Skin of body (tissue), 2 donors: ENCODE results near the gene RAB21. TPM values are rescaled to one million over a fixed set of nuclear protein-coding genes. Genes with fewer than 3 reads are reported as not detected.
"Not testable (repeated sequence)": the region's sequence is repeated elsewhere in the genome, so short reads cannot be mapped to it uniquely, and the experiment has no call there.

Experiments used
- DNase-seq: peaks from one replicate; lab custom pipeline; 2025; lab: John Stamatoyannopoulos, UW
- total RNA-seq: library from RNA; depleted of rRNA; stranded (reverse); fragments of >200 nt; gene quantifications from one replicate; pipeline ENCODE4 v1.2.3, GENCODE V29; 2014

The RAB21 gene
- total RNA-seq, 1 donor from 2014 or later = 26.7 TPM

DNA sequence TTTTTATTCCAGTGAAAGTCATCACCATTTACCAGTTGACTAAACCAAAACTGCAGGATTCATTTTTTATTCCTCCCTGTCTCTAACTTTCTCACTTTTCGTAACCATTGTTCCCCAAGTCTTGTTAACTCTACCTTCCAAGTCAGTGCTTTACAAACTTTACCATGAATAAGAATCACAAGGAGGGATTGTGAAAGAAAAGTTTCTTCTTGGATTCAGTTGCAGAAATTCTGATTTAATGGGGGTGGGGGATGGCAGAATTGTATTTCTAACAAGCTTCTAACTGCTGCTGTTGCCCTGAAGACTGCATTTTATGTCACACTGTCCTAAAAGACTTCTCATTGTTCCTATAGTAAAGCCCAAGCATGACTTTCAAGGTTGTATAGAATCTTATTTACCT, 5.0 kb upstream of the RAB21 start:
- DNase-seq = no peak

DNA sequence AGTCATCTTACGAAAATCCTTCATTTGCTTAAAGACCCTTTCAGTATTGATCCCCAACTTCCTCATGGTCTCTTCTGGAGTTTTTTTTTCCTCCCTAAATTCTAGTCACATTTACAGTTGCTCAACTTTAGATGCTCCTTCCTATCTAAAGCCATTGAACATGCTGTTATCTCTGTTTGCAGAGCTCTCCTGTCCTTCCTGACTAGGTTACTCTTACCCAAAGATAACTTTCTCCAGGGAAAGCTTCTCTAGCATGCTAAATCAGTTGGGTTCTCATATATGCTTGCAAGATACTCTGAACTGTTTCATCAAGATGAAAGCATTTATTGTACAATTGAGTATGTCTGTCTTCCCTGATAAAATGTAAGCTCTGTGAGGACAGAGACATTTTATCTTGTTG, 1.8 kb upstream of the RAB21 start:
- no peak for DNase-seq

DNA sequence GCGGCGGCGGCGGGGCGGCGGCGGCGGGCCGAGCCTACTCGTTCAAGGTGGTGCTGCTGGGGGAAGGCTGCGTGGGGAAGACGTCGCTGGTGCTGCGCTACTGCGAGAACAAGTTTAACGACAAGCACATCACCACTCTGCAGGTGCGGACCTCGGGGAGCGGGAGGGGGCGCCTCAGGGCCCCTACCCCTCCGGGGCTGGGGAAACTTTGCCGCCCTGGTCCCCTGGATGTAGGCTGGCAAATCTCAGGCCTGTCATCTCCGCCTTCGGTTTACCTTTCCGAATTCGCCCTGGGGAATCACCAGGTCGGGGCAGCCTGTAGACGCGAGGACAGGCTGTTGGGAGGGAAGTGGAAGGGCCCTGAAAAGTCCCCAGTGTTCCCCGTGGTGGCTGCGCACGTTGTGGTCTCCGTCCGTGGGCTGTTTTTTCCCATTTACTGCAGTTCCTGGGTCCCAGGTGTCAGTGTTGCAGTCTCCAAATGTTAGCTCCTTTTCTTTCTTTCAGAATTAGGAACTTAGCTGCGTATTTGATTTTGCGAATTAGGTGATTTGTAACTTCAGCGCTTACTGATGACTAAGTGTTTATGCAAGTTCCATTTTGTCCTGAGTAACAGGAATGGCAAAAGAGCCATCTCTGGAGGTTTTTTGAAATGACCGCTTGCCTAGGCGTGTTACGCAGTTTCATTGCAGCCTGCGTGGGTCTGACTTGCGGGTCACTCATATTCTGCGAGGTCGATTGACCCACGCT, 656 bp downstream of the RAB21 start:
- DNase-seq = no peak

DNA sequence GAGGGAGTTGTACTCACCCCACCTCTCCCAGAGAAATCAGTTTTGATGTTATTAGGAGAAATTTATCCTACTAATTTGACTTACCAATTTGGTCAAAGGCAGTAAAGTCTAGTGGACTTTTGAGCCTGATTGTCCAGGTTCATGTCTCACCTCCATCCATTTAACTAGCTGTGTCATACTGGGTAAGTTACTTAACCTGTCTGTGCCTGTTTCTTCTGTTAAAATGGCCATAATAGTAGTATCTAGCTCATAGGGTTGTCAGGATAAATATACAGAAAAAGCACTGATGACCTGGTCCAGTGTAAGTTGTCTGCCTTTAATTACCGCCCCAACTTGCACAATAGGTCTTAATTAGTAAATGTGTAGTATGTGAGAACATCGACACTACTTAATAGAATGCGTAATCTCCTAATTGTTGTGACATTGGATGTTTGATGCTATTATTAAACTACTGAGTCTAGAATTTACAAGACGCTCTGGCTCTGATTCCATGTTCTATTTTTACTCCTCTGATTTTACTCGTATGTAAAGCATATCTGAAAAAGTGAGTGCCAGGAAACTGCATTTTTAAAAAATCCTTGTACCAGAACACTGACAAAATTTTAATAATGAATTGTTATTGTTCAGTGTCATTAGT, 1.5 kb downstream of the RAB21 start:
- DNase-seq = peak; percentile 68

DNA sequence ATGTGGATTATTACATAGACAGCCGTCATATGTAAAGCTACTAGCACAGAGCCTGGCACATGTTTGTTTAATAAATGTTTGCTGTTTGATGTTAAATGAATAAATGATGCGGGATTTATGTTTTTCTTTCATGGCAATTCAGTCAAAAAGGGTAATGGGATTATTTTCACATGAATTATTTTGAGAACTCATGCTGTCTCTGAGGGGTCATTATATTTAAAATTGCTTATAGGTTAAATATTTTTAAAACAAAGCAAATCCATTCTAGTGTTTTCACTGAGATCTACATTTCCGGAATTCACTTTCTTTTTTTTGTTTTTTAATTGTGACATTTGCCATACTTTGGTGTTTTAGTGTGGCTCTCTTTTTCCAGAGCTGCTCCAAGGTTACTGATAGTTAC, 5.3 kb downstream of the RAB21 start:
- DNase-seq = no peak

DNA sequence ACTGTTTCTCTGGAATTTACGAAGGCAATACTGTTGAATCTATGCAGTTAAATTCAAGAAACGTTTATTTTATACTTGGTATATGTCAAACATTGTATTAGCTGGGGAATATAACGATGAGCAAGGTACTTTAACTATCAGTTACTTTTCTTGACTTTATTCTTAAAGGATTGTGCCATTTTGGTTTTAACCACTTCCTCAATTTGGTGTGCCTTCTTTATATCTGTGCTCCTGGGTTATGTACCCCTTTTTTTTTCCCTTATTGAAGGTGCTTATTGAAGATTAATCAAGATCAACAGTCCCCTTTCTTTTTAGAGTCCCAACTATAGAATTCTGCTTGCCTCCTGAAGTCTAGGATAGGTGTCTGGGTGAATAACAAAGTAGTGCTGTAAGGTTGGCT, 5.8 kb downstream of the RAB21 start:
- no peak for DNase-seq

DNA sequence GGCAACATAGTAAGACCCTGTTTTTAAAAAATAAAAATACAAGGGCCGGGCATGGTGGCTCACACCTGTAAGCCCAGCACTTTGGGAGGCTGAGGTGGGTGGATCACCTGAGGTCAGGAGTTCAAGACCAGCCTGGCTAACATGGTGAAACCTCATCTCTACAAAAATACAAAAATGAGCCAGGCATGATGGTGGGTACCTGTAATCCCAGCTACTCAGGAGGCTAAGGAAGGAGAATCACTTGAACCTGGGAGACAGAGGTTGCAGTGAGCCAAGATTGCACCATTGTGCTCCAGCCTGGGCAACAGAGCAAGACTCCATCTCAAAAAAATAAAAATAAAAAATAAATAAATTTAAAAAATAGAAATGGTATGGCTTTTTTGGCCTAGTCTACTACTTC, 6.7 kb downstream of the RAB21 start:
- DNase-seq = not testable (repeated sequence)

DNA sequence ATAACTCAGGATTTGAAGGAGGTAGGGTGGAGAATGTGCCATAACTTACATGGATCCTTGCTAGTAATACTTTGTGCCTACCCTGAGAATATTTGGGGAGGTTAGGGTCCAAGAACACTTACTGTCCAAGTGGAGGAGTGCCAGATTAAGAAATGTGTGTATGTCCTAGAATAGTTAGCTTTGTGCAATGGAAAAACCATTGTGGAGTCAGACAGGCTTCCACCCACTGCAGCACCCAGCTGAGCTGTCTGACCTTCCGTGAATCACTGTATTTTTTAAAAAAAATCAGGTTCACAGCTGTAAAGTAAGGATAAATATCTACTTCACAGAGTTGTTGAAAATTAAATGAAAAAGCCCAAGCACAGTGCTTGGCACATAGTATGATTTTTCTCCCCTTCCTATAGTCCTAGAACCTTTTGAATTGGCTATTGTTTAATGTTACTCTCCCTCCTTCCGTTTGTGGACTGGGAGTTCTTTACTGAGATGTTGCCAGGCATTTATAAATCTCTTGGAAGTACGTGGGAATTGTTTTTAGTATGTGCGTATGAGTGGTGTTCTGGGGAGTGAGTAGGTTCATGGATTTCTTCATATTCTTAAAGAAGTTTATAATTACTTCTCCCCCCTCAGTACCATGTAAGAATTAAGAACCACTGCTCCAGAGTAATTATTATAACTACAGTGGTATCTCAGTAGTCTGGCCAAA, 9.2 kb downstream of the RAB21 start:
- no peak for DNase-seq

DNA sequence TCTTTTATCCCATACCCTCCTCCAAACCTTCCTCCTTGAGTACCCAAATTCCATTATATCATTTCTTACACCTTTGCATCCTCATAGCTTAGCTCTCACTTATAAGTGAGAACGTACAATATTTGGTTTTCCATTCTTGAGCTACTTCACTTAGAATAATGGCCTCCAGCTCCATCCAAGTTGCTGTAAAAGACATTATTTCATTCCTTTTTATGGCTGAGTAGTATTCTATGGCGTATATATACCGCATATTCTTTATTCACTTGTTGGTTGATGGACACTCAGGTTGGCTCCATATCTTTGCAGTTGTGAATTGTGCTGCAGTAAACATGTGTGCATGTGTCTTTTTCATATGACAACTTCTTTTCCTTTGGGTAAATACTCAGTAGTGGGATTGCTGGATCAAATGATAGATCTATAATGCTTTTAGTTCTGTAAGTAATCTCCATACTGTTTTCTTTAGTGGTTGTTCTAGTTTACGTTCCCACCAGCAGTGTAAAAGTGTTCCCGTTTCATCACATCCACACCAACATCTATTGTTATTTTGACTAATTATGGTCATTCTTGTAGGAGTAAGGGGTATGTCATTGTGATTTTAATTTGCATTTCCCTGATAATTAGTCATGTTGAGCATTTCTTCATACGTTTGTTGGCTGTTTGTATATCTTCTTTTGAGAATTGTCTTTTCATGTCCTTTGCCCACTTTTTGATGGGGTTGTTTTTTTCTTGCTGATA, 10.1 kb downstream of the RAB21 start:
- DNase-seq = no peak

DNA sequence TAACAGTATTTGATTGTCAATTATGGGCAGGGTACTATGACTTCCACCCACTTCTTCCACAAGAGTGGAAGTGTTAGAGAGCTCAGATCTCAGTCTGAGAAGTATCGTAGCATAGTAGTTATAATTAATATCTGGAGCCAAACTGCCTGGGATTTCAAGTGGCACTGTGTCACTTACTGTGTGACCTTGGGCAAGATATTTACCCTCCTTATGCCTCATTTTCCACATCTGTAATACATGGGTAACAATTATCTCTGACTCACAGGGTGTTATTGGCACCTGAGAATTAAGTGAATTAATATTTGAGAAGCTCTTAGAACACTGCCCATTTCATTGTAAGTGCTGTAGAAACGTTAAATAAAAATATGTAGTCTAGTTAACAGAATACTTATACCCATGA, 11.5 kb downstream of the RAB21 start:
- DNase-seq = no peak

DNA sequence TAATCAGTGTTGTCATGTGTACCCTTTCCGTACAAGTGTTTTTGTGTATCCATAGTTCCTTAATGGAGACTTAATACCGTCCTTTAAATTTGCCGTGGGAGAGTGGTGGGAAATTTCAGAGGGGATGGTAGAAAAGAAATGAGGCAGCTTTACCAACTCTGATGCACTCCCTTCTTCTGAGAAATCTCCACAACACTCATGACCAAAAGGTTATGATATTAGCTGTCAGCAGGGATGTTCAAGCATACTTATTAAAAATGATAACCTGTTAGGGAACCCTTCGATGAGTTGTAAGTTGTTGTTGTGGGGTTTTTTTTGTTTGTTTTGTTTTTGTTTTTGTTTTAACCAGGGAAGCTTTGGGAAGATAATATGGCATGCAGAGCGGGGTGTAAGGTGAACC, 12.5 kb downstream of the RAB21 start:
- DNase-seq = no peak

DNA sequence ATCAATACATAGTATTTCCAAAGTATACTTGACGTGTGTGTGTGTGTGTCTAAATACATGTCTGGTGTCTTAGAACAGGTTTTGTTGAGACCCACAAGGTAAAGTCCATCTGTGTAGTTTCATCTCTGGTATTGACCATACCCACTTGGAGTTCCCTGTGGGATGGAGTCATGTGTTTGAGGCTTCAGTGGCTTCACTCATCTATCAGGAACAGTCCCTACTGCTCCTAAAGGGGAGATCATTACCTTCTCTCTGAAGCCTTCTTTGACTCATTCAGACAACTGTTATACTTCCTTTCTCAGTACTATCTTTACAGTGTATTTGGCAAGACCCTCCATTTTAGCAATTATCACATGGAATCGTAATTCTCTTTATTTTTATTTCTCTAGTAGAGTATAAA, 14.2 kb downstream of the RAB21 start:
- no peak for DNase-seq

DNA sequence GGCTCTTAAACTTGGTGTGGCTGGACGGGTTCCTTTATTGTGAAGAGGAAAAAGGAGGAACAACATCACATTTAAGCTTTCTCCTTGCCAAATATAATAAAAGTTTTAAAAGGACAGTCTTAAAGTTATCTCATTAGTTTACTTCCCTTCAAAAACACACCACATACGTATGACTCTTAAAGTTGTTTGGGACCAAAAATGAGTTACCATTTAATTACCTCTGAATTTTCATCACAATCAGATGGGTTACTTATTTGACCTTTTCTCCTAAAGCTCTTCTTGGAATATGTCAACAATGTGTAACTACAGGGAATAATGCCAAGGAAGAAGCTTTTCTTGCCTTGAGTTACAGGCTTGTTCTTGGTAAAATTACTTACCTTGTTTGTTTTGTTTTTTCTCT, 16.4 kb downstream of the RAB21 start:
- no peak for DNase-seq

DNA sequence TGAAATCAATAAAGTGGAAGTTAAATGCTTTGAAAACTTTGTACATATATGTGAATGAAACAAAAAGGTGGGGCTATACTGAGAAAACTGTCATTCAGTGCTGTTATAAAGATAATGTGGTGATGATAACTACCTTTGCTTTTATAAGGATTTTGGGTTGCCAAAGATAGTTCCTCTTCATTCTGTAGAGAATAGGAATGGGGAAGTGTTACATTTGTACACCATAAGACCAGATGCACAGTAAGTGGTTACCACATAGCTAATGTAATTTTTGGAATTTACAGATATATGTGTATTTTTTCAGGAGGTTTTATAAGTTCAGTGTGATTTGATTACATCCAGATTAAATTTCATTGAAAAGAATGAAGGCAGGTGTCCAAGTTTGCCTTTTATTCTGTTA, 18.1 kb downstream of the RAB21 start:
- DNase-seq = no peak

DNA sequence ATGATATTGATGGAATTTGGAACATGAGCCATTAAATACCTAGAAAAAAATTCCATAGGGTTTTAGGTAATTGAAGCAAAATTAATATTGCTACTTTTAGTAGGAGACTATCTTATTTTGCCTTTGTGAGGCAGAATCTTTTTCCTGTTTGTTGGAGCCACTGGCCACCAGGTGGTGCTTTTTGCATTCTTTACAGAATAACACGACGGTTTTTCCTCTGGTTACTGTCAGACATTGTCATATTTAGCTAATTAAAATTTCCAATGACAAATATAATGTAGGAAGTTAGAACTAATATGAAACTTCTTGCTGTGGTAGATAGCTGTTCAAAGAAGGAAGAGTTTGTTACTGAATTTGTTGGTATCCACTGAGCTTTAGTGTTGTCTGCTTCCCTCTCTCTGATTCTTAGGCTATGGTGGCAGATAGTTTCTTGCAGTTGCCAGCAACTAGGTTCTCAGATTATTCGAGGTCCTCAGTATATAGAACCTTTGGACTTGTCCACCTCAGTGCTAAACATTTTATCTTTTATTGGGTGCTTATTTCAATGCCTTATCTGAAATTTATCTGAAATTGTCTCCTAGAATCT, 25.7 kb downstream of the RAB21 start:
- peak; percentile 20 for DNase-seq

DNA sequence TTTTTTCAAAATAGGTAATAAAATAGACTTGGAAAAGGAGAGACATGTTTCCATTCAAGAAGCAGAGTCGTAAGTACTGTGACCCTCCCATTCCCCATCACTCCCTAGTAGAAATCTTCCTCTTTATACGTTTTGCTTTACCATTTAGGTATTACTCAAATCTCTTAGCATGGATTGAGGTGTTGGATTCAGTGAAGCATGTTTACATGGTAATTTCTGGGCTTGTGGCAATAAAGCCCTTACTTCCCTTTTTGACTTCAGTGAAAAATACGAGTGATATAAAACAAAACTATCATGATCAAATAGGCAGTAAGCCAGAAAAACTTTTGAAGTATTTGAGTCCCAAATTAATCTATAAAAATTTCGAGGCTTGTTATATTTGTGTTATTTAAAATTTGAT, 27.4 kb downstream of the RAB21 start:
- no peak for DNase-seq

DNA sequence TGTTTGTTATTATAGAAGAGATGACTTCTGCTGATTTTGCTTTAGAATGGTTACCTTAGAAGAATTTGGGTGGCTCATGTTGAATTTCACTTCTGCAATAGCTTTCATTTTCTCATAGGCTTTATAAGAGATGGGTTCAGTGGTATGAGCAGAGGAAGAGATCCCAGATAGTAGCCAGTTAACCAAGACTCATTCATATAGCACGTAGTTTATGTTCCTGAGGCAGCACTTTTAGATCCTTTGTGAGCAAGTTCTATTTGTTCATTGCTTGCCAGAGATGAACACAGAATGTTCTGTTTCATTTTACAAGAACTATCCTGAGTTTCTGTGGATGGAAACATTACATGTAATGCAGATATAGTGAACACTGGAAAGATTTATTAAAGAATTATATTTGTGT, 32.2 kb downstream of the RAB21 start:
- no peak for DNase-seq

DNA sequence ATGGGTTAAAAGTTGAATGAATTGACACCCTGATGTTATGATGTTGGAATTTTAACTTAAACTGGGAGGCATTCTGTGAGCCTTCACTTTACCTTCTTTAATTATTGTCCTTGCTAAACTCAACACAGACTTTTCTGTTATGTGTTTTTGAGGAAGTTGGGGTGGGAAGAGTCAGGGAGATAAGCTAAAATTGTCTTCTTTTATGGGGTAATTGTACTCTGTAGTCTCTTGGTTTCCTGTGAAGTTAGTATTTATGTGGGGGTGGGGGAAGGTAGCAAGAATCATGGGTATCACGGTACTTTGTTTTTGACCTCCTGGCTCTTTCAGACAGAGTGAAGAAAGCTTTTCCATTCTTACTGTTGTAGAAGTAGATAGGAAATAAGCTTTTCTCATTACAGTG, 32.9 kb downstream of the RAB21 start:
- no peak for DNase-seq

DNA sequence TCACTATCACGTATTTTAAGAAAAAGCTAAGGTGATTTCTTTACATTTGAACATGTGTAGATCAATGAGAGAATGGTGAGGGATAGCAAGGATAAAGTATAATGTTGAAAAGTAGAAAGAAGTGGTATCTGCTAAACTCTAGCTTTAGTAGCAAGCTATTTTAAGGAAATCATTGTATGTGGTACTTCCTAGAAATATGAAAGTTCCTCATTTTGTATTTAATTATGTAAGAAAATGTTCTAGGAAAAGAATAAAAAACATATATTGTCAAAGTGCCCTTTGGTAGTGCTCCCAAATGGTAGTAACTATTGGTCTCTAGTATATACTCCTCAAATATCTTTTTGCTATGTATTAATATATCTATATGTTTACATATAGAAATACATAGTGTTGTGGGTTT, 35.7 kb downstream of the RAB21 start:
- DNase-seq = no peak

DNA sequence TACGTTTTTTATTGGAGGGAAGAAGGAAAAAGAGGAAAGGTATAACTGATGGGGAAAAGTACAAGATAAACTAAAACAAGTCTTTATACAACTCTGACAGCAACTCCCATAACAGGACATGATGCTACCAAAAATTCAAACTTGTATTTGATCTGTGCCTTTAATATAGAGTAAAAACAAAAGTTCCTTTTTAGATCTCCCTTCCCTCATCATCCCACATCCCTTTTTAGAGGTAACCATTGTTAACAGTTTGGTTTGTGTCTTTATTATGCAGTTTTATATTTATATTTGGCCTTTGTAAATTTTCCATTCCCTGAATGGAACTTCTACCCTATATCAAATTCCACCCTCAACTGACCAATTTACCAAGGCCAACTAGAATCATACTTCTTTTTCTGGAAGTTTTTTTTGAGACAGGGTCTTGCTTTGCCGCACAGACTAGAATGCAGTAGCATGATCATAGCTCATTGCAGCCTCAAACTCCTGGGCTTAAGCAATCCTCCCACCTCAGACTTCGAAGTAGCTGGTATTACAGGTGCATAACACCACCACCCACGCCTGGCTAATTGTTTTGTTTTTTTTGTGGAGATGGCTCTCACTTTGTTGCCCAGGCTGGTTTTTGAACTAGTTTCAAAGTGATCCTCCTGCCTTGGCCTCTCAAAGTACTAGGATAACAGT, 36.9 kb downstream of the RAB21 start:
- no peak for DNase-seq

DNA sequence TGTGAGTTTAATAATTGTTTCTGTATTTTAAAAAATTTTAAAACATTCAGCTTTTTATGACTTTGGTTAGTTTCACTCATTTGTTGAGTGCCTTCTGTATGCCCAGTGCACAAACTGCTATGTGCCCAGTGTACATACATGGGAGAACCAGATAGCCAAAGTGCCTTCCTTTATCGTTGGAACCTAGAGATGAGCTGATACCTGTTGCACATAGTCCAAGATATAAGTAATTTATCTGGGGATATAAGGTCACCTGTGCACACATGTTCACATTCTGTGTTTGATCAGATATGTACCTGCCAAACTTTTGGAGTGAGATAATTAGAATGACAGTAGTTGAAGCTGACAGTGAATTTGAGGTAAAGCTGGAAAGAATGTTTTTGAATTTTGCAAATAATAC, 37.9 kb downstream of the RAB21 start:
- DNase-seq = no peak
